SK-N-SH (cell line): Measurements from ENCODE around the gene SRBD1. TPM values are rescaled to one million over a fixed set of nuclear protein-coding genes. Genes with fewer than 3 reads are reported as not detected.
A peak's percentile ranks its signal among the peaks of the same experiment; 100 is the strongest.

ENCODE experiments used
- CTCF ChIA-PET: fragments of 300-600, 350-600 bp; formaldehyde crosslinking; extraction: SDS; loops from one replicate; lab custom pipeline; 2021; lab: Yijun Ruan, JAX
- POLR2A ChIA-PET: fragments of 350-600 bp; sonication (Branson Sonifier 250); formaldehyde crosslinking; extraction: SDS; loops from one replicate; lab custom pipeline; 2020; ENCODE audit warnings: antibody characterized with exemption, inconsistent platforms; lab: Yijun Ruan, JAX
- DNase-seq: peaks from one replicate; pipeline ENCODE4 v3.0.0; 2012
- H2AFZ ChIP-seq: fragments of 200-600 bp; sonication (generic); 2 replicates; pipeline ENCODE4 v1.8.1; 2016; ENCODE audit warnings: antibody characterized with exemption, mild to moderate bottlenecking, low read depth
- H3F3A ChIP-seq: fragments of 200-600 bp; sonication (generic); replicated peaks from 2 replicates; pipeline ENCODE3; 2016; ENCODE audit warnings: antibody characterized with exemption, mild to moderate bottlenecking; ENCODE audit not compliant: insufficient read depth
- H3K27ac ChIP-seq, 2 experiments: fragments of 200-500 bp in 1 of 2; fragments of 200-600 bp in 1 of 2; sonication (Bioruptor generic) in 1 of 2; sonication (generic), shearing (Covaris generic) in 1 of 2; 2 replicates each; pipeline versions ENCODE4 v1.5.1 to v1.6.1; 2014 to 2016; ENCODE audit warnings: low read depth in 2 of 2, inconsistent platforms in 1 of 2, low read length in 1 of 2, mild to moderate bottlenecking in 1 of 2, mixed read lengths in 1 of 2
- H3K27me3 ChIP-seq: fragments of 200-600 bp; sonication (generic), shearing (Covaris generic); 2 replicates; pipeline ENCODE4 v1.6.1; 2016; ENCODE audit warnings: mixed run types; ENCODE audit not compliant: insufficient read depth
- H3K36me3 ChIP-seq, 2 experiments: fragments of 200-500 bp in 1 of 2; fragments of 200-600 bp in 1 of 2; sonication (Bioruptor generic) in 1 of 2; sonication (generic) in 1 of 2; replicated peaks in 1 of 2; 2 replicates each; pipeline versions ENCODE3 to v1.5.1; 2014 to 2016; ENCODE audit warnings: low read length in 1 of 2, mild to moderate bottlenecking in 1 of 2; ENCODE audit not compliant: insufficient read depth in 2 of 2, control insufficient read depth in 1 of 2
- H3K4me1 ChIP-seq, 2 experiments: fragments of 200-500 bp in 1 of 2; fragments of 200-600 bp in 1 of 2; sonication (Bioruptor generic) in 1 of 2; sonication (generic), shearing (Covaris generic) in 1 of 2; 2 replicates each; pipeline versions ENCODE4 v1.5.1 to v1.6.1; 2014 to 2016; ENCODE audit warnings: low read depth in 1 of 2, low read length in 1 of 2, mixed run types in 1 of 2; ENCODE audit not compliant: insufficient read depth in 2 of 2, control insufficient read depth in 1 of 2
- H3K4me2 ChIP-seq: fragments of 200-600 bp; sonication (generic), shearing (Covaris generic); 2 replicates; pipeline ENCODE4 v1.6.1; 2017; ENCODE audit warnings: mixed run types
- H3K4me3 ChIP-seq, 2 experiments: fragments of 200-500 bp in 1 of 2; fragments of 200-600 bp in 1 of 2; sonication (Bioruptor generic) in 1 of 2; sonication (generic), shearing (Covaris generic) in 1 of 2; 2 replicates each; pipeline versions ENCODE4 v1.5.1 to v1.8.1; 2014 to 2016; ENCODE audit warnings: low read depth in 2 of 2, inconsistent platforms in 1 of 2, low read length in 1 of 2, mild to moderate bottlenecking in 1 of 2, mixed read lengths in 1 of 2, moderate library complexity in 1 of 2
- H3K79me2 ChIP-seq: fragments of 200-600 bp; sonication (generic); 2 replicates; pipeline ENCODE4 v1.8.1; 2017; ENCODE audit warnings: mild to moderate bottlenecking; ENCODE audit not compliant: insufficient read depth
- H3K9ac ChIP-seq: fragments of 200-600 bp; sonication (generic); 2 replicates; pipeline ENCODE4 v1.6.1; 2017; ENCODE audit warnings: mixed run types
- H3K9me2 ChIP-seq: fragments of 200-600 bp; sonication (generic); 2 replicates; pipeline ENCODE4 v1.6.1; 2017; ENCODE audit warnings: mixed run types
- H3K9me3 ChIP-seq: fragments of 200-600 bp; sonication (generic); 2 replicates; pipeline ENCODE4 v1.6.1; 2017; ENCODE audit warnings: mixed run types, mild to moderate bottlenecking, moderate library complexity
- H4K20me1 ChIP-seq: fragments of 200-600 bp; sonication (generic); 2 replicates; pipeline ENCODE4 v1.6.1; 2017; ENCODE audit warnings: mild to moderate bottlenecking, mixed run types; ENCODE audit not compliant: insufficient read depth
- CHD2 ChIP-seq: fragments of 150-350 bp; IDR thresholded peaks from 2 replicates; pipeline ENCODE4 v1.6.1; 2018; ENCODE audit warnings: low read length; ENCODE audit not compliant: partially characterized antibody
- CTCF ChIP-seq: fragments of 200-600 bp; sonication (generic); IDR thresholded peaks from 2 replicates; pipeline ENCODE4 v1.6.1; 2017; ENCODE audit warnings: antibody characterized with exemption, mild to moderate bottlenecking, moderate library complexity
- FOXM1 ChIP-seq: IDR thresholded peaks from 2 replicates; pipeline ENCODE4 v1.4.0; 2012; ENCODE audit warnings: low read depth, mild to moderate bottlenecking
- GABPA ChIP-seq: IDR thresholded peaks from 2 replicates; pipeline ENCODE4 v1.4.0; 2012; ENCODE audit warnings: low read depth, mild to moderate bottlenecking
- GATA2 ChIP-seq: sonication (generic); formaldehyde crosslinking; IDR thresholded peaks from 2 replicates; pipeline ENCODE4 v1.5.0; 2020; ENCODE audit warnings: mild to moderate bottlenecking, missing genetic modification reagents
- JUND ChIP-seq: IDR thresholded peaks from 2 replicates; pipeline ENCODE4 v1.4.0; 2012
- MEF2A ChIP-seq: IDR thresholded peaks from 2 replicates; pipeline ENCODE4 v1.4.0; 2012; ENCODE audit warnings: low read depth, borderline replicate concordance
- MXI1 ChIP-seq: IDR thresholded peaks from 2 replicates; pipeline ENCODE4 v1.6.1; 2012; ENCODE audit warnings: mild to moderate bottlenecking, low read depth, low read length, improper control_type of control experiment
- NRF1 ChIP-seq: IDR thresholded peaks from 2 replicates; pipeline ENCODE4 v1.6.1; 2012; ENCODE audit warnings: low read depth, mild to moderate bottlenecking, low read length
- PBX3 ChIP-seq: IDR thresholded peaks from 2 replicates; pipeline ENCODE4; 2012
- RAD21 ChIP-seq: IDR thresholded peaks from 2 replicates; pipeline ENCODE4 v1.6.1; 2012; ENCODE audit warnings: mild to moderate bottlenecking, low read length
- RCOR1 ChIP-seq: fragments of 150-350 bp; IDR thresholded peaks from 2 replicates; pipeline ENCODE4 v1.6.1; 2017; ENCODE audit warnings: antibody characterized with exemption, low read length
- REST ChIP-seq: IDR thresholded peaks from 2 replicates; pipeline ENCODE4 v1.6.1; 2012; ENCODE audit warnings: mild to moderate bottlenecking, low read depth, low read length, moderate library complexity
- RFX5 ChIP-seq: IDR thresholded peaks from 2 replicates; pipeline ENCODE4 v1.6.1; 2012; ENCODE audit warnings: mild to moderate bottlenecking, improper control_type of control experiment, low read length
- RXRA ChIP-seq: IDR thresholded peaks from 2 replicates; pipeline ENCODE4 v1.4.0; 2012; ENCODE audit warnings: low read depth, mild to moderate bottlenecking, borderline replicate concordance
- SIN3A ChIP-seq: IDR thresholded peaks from 2 replicates; pipeline ENCODE4 v1.6.1; 2012; ENCODE audit warnings: low read depth, mild to moderate bottlenecking, low read length, moderate library complexity, borderline replicate concordance
- SMC3 ChIP-seq: IDR thresholded peaks from 2 replicates; pipeline ENCODE4 v1.6.1; 2012; ENCODE audit warnings: low read depth, low read length, improper control_type of control experiment
- TAF1 ChIP-seq: IDR thresholded peaks from 2 replicates; pipeline ENCODE4 v1.6.1; 2012; ENCODE audit warnings: low read depth, mild to moderate bottlenecking, low read length, moderate library complexity, borderline replicate concordance
- TCF12 ChIP-seq: IDR thresholded peaks from 2 replicates; pipeline ENCODE4 v1.4.0; 2012
- YY1 ChIP-seq: IDR thresholded peaks from 2 replicates; pipeline ENCODE4 v1.4.0; 2012; ENCODE audit warnings: low read depth, mild to moderate bottlenecking
- WGBS: methylation state at CpG from one replicate; pipeline ENCODE4 v1.1.6; 2017; ENCODE audit warnings: low lambda C conversion rate; 5-methylcytosine and 5-hydroxymethylcytosine counted together
- polyA plus RNA-seq, 3 experiments: library from polyadenylated mRNA; depleted of rRNA; stranded (reverse); fragments of >200 nt; gene quantifications; 2 replicates each; pipeline ENCODE4 v1.2.3, GENCODE V29; 2012

Gene SRBD1
- polyA plus RNA-seq, 1 of the 3 experiments (the other 2 are of a cell fraction): 3.2 TPM

DNA sequence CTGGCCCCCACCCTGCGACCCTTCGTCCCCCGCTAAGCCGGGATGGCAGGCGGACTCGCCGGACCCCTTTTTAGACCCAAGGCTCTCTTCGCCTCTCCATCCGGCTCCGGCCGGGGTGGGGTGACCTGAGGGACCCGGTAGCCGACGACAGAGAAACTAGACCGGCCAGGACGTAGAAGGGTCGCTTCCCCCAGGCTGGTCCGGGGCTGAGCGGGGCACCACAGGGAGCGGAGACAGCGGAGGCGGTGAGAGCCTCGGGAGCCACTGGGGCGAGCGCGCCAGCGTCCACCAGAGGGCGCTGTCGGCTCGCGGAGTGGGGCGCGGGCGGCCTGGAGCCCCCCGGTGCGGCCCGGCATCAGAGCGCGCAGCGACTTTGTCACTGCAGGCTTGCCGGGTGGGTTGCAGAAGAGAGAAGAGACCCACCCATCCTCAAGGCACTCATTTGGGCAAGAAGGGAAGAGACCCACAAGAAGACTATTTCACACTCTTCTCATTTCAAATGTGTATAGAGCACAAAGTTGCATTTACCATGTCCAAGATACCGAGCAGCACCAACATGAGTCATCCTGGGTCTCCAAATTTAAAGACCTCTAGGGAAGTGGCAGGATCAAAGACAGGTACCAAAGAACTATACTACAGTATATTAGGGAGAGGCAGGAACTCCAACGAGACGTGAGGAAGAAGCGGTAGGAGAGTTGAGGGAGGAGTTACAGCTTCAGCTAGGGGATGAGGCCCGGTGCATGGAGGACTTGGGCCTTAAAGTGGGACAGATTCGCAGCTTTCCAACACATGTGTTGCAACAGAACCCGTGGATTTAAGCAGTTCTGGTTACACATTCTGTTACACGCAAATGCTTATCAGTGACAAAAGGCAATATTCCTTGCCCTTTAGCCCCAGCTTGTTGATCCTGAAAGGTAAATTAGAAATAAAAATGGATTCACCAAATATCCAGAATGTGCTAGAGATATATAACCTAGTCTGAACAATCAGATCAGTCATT lies 32.8 kb upstream of the SRBD1 start:
- H3K27ac ChIP-seq: no peak overlapping the region
- H3K27me3 ChIP-seq: peaks cover 12% of the 10 kb centered on the region; the same call in 1 of the 2 replicates
- CTCF ChIA-PET: interaction anchor here (0.6 to 4.1 kb wide), 52 partner anchors 10 to 815 kb away, joined by 3 to 64 read pairs (median 4); partner anchors contain the start of gene PRKCE
- peak overlapping the region; percentile 99 for H3K4me2 ChIP-seq
- H3K9ac ChIP-seq: peak overlapping the region; percentile 70
- H2AFZ ChIP-seq: peak overlapping the region; percentile 98
- H3K4me3 ChIP-seq: peak overlapping the region; percentile 70 to 75
- no peaks in the 10 kb centered on the region for H3K9me3 ChIP-seq
- H3K79me2 ChIP-seq: no peaks in the 10 kb centered on the region
- no peaks in the 10 kb centered on the region for H4K20me1 ChIP-seq
- peaks cover 6% of the 10 kb centered on the region for H3F3A ChIP-seq
- TF ChIP-seq JUND: no peak; the same call in 1 of the 2 replicates
- TF ChIP-seq SMC3: peak; percentile 100
- 0 out of 2 replicates have a peak, but pooled peaks have one; percentile 29 for TF ChIP-seq NRF1
- peak; percentile 59; the same call in 1 of the 2 replicates for TF ChIP-seq RFX5
- TF ChIP-seq RAD21: peak; percentile 99
- TF ChIP-seq GABPA: no peak
- no peak for TF ChIP-seq TAF1
- peak; percentile 52; the same call in 1 of the 2 replicates for TF ChIP-seq RCOR1
- TF ChIP-seq SIN3A: peak; percentile 60; the same call in 1 of the 2 replicates
- TF ChIP-seq MXI1: peak; percentile 56; the same call in 1 of the 2 replicates
- TF ChIP-seq GATA2: no peak
- no peak for TF ChIP-seq CHD2
- TF ChIP-seq TCF12: no peak
- TF ChIP-seq FOXM1: peak; percentile 67; the same call in 1 of the 2 replicates
- no peak for TF ChIP-seq RXRA
- TF ChIP-seq YY1: no peak
- no peak for TF ChIP-seq REST
- peak; percentile 92 for TF ChIP-seq CTCF
- TF ChIP-seq PBX3: no peak
- no peak for TF ChIP-seq MEF2A
- WGBS: 18% methylated on average over 45 of the region's 49 CpGs
- POLR2A ChIA-PET: no interaction called here
- peak; percentile 98 for DNase-seq
- H3K36me3 ChIP-seq: no peaks in the 10 kb centered on the region
- H3K4me1 ChIP-seq: peaks cover 0 to 10% of the 10 kb centered on the region in 2 experiments; a peak in 1 of 4 replicates
- H3K9me2 ChIP-seq: no peaks in the 10 kb centered on the region
